ENCODE results near the gene PCDH9. TPM values are rescaled to one million over a fixed set of nuclear protein-coding genes. Genes with fewer than 3 reads are reported as not detected.

The PCDH9 gene
- total and polyA plus RNA-seq, 7 donors, result under 0.01 to 15.7 (median 8.7) TPM; not detected in 1

GRCh38 chr13:66354879-66355751 is 875.0 kb downstream of the PCDH9 start:
- 56 to 83% methylated on average over 5 of the region's 5 CpGs for WGBS, 2 donors
- H3K27me3 ChIP-seq, result no peaks in the 10 kb centered on the region
- TF ChIP-seq CTCF (IDR thresholded peaks at IDR 0.05) (no peak), POLR2AphosphoS5 (IDR thresholded peaks at IDR 0.05) (no peak), POLR2A (IDR thresholded peaks at IDR 0.05) (no peak), EP300 (IDR thresholded peaks at IDR 0.05) (no peak)
- no peak for DNase-seq
- H3K27ac ChIP-seq, result no peak overlapping the region
- H3K4me1 ChIP-seq, result peaks cover 0 to 13% (median 4%) of the 10 kb centered on the region in 4 donors
- H3K36me3 ChIP-seq, result no peaks in the 10 kb centered on the region
- H3K9me3 ChIP-seq, result no peaks in the 10 kb centered on the region
- intact Hi-C loops (cut with DNase I), result no loop called here
- H3K4me3 ChIP-seq, result no peak overlapping the region

- no peak overlapping the region for H3K4me3 ChIP-seq
- H3K27ac ChIP-seq, result no peak overlapping the region
- intact Hi-C loops (cut with DNase I), result no loop called here
- peaks cover 0 to 19% (median 14%) of the 10 kb centered on the region in 4 donors for H3K4me1 ChIP-seq
- 10 to 48% methylated on average over 2 of the region's 2 CpGs for WGBS, 2 donors
- TF ChIP-seq EP300 (IDR thresholded peaks at IDR 0.05) (no peak), POLR2A (IDR thresholded peaks at IDR 0.05) (no peak), POLR2AphosphoS5 (IDR thresholded peaks at IDR 0.05) (no peak), CTCF (IDR thresholded peaks at IDR 0.05) (no peak)
- no peaks in the 10 kb centered on the region for H3K9me3 ChIP-seq
- H3K36me3 ChIP-seq, result no peaks in the 10 kb centered on the region
- no peaks in the 10 kb centered on the region for H3K27me3 ChIP-seq
- DNase-seq, result no peak
Observed at GRCh38 chr13:66353664-66354063, 876.5 kb downstream of the PCDH9 start.

GRCh38 chr13:66349966-66350365 is 880.2 kb downstream of the PCDH9 start:
- Histone ChIP-seq H3K4me3 (no peak overlapping the region), H3K27ac (no peak overlapping the region), H3K4me1 (peaks cover 0 to 34% (median 22%) of the 10 kb centered on the region in 4 donors), H3K36me3 (no peaks in the 10 kb centered on the region), H3K27me3 (no peaks in the 10 kb centered on the region), H3K9me3 (no peaks in the 10 kb centered on the region)
- WGBS, 2 donors, result 92 to 95% methylated on average over 2 of the region's 2 CpGs
- DNase-seq, result no peak
- intact Hi-C loops (cut with DNase I), result no loop called here
- TF ChIP-seq EP300 (IDR thresholded peaks at IDR 0.05) (no peak), POLR2AphosphoS5 (IDR thresholded peaks at IDR 0.05) (no peak), CTCF (IDR thresholded peaks at IDR 0.05) (no peak), POLR2A (IDR thresholded peaks at IDR 0.05) (no peak)

- no peak for DNase-seq
- 78 to 88% methylated on average over 5 of the region's 5 CpGs for WGBS, 2 donors
Observed at GRCh38 chr13:66348745-66349690, 881.1 kb downstream of the PCDH9 start.

More at GRCh38 chr13:66348745-66349690, 881.1 kb downstream of the PCDH9 start:
- TF ChIP-seq POLR2A (IDR thresholded peaks at IDR 0.05) (no peak), EP300 (IDR thresholded peaks at IDR 0.05) (no peak), POLR2AphosphoS5 (IDR thresholded peaks at IDR 0.05) (no peak), CTCF (IDR thresholded peaks at IDR 0.05) (no peak)
- H3K36me3 ChIP-seq, result no peaks in the 10 kb centered on the region
- H3K9me3 ChIP-seq, result no peaks in the 10 kb centered on the region
- H3K27me3 ChIP-seq, result no peaks in the 10 kb centered on the region
- H3K27ac ChIP-seq, result no peak overlapping the region
- no peak overlapping the region for H3K4me3 ChIP-seq
- intact Hi-C loops (cut with DNase I), result no loop called here
- peaks cover 0 to 41% (median 26%) of the 10 kb centered on the region in 4 donors for H3K4me1 ChIP-seq
